Measurements from ENCODE around the gene RERG.

- TF ChIP-seq CTCF (IDR thresholded peaks at IDR 0.05) (no peak), POLR2A (IDR thresholded peaks at IDR 0.05) (no peak), EP300 (IDR thresholded peaks at IDR 0.05) (no peak), POLR2AphosphoS5 (IDR thresholded peaks at IDR 0.05) (no peak)
Measured at GRCh38 chr12:15199930-15200329, 21.3 kb downstream of the RERG start.
